Liver (tissue), 9 donors: ENCODE measurements around the gene WWOX. TPM values are rescaled to one million over a fixed set of nuclear protein-coding genes. Genes with fewer than 3 reads are reported as not detected.

ENCODE experiments used
- DNase-seq: peaks from one replicate; pipeline ENCODE4 v3.0.0-alpha.2; 2017; ENCODE audit warnings: low spot score
- H3K27ac ChIP-seq, 2 donors: one replicate each; pipeline ENCODE4 v1.7.0; 2013; ENCODE audit warnings: inconsistent platforms in 2 of 2, low read length in 2 of 2, control low read depth in 1 of 2, low read depth in 1 of 2, mild to moderate bottlenecking in 1 of 2
- H3K27me3 ChIP-seq, 4 donors: one replicate each; pipeline versions ENCODE4 v1.6.1 to v1.7.0; 2013; ENCODE audit warnings: low read length in 3 of 4, inconsistent platforms in 1 of 4, mild to moderate bottlenecking in 1 of 4, moderate library complexity in 1 of 4; ENCODE audit not compliant: control insufficient read depth in 4 of 4, insufficient read depth in 4 of 4
- H3K36me3 ChIP-seq, 4 donors: one replicate each; pipeline versions ENCODE4 v1.6.1 to v1.7.0; 2013; ENCODE audit warnings: low read length in 3 of 4, mild to moderate bottlenecking in 3 of 4, low read depth in 1 of 4, moderate library complexity in 1 of 4; ENCODE audit not compliant: control insufficient read depth in 4 of 4, insufficient read depth in 3 of 4
- H3K4me1 ChIP-seq, 4 donors: one replicate each; pipeline versions ENCODE4 v1.6.1 to v1.7.0; 2013; ENCODE audit warnings: low read length in 3 of 4, mild to moderate bottlenecking in 3 of 4, moderate library complexity in 1 of 4; ENCODE audit not compliant: control insufficient read depth in 4 of 4, insufficient read depth in 4 of 4
- H3K4me3 ChIP-seq, 3 donors: one replicate each; pipeline versions ENCODE4 v1.6.1 to v1.7.0; 2013; ENCODE audit warnings: low read length in 3 of 3, control low read depth in 1 of 3, low read depth in 1 of 3, mild to moderate bottlenecking in 1 of 3
- H3K9ac ChIP-seq, 2 donors: one replicate each; pipeline ENCODE4 v1.7.0; 2013; ENCODE audit warnings: low read length in 2 of 2, mild to moderate bottlenecking in 2 of 2, moderate library complexity in 2 of 2, control low read depth in 1 of 2, low read depth in 1 of 2
- H3K9me3 ChIP-seq, 4 donors: one replicate each; pipeline versions ENCODE4 v1.6.1 to v1.7.0; 2013; ENCODE audit warnings: low read length in 3 of 4; ENCODE audit not compliant: control insufficient read depth in 4 of 4
- ATF3 ChIP-seq: IDR thresholded peaks from 2 replicates; pipeline ENCODE4 v1.6.1; 2016; ENCODE audit warnings: antibody characterized with exemption
- CTCF ChIP-seq: fragments of 150-350 bp; IDR thresholded peaks from 2 replicates; pipeline ENCODE4 v1.5.1; 2017; ENCODE audit warnings: improper control_type of control experiment, low read depth, low read length; ENCODE audit not compliant: missing input control
- FOXA1 ChIP-seq: IDR thresholded peaks from 2 replicates; pipeline ENCODE4 v1.6.1; 2016; ENCODE audit warnings: antibody characterized with exemption
- FOXA2 ChIP-seq: IDR thresholded peaks from 2 replicates; pipeline ENCODE4 v1.6.1; 2016; ENCODE audit warnings: antibody characterized with exemption
- GABPA ChIP-seq, 2 donors: IDR thresholded peaks in 1 of 2; conservative IDR thresholded peaks in 1 of 2; 2 replicates each; pipeline ENCODE4 v1.6.1; 2016; ENCODE audit warnings: antibody characterized with exemption in 2 of 2, mild to moderate bottlenecking in 1 of 2, moderate library complexity in 1 of 2
- HNF4A ChIP-seq, 2 donors: conservative IDR thresholded peaks; 2 replicates each; pipeline ENCODE4 v1.6.1; 2016; ENCODE audit warnings: antibody characterized with exemption in 2 of 2, mild to moderate bottlenecking in 2 of 2
- JUND ChIP-seq, 2 donors: IDR thresholded peaks; 2 replicates each; pipeline ENCODE4 v1.6.1; 2016; ENCODE audit warnings: antibody characterized with exemption in 2 of 2
- MAX ChIP-seq: IDR thresholded peaks from 2 replicates; pipeline ENCODE4 v1.6.1; 2016; ENCODE audit warnings: antibody characterized with exemption
- NR2F2 ChIP-seq: IDR thresholded peaks from 2 replicates; pipeline ENCODE4 v1.6.1; 2016; ENCODE audit warnings: antibody characterized with exemption
- RAD21 ChIP-seq, 2 donors: IDR thresholded peaks; 2 replicates each; pipeline ENCODE4 v1.6.1; 2016; ENCODE audit warnings: antibody characterized with exemption in 2 of 2, mild to moderate bottlenecking in 2 of 2
- REST ChIP-seq: IDR thresholded peaks from 2 replicates; pipeline ENCODE4 v1.6.1; 2016; ENCODE audit warnings: antibody characterized with exemption, mild to moderate bottlenecking
- RXRA ChIP-seq, 2 donors: IDR thresholded peaks; 2 replicates each; pipeline ENCODE4 v1.6.1; 2017 to 2018; ENCODE audit warnings: antibody characterized with exemption in 2 of 2, mild to moderate bottlenecking in 1 of 2
- SP1 ChIP-seq: IDR thresholded peaks from 2 replicates; pipeline ENCODE4 v1.6.1; 2018; ENCODE audit warnings: antibody characterized with exemption, mild to moderate bottlenecking
- TAF1 ChIP-seq: conservative IDR thresholded peaks from 2 replicates; pipeline ENCODE4 v1.6.1; 2016; ENCODE audit warnings: antibody characterized with exemption, mild to moderate bottlenecking
- YY1 ChIP-seq: IDR thresholded peaks from 2 replicates; pipeline ENCODE4 v1.6.1; 2016; ENCODE audit warnings: antibody characterized with exemption, mild to moderate bottlenecking
- ZBTB33 ChIP-seq: IDR thresholded peaks from 2 replicates; pipeline ENCODE4 v1.6.1; 2016; ENCODE audit warnings: antibody characterized with exemption
- WGBS: extraction: QIAGEN DNeasy Blood & Tissue Kit; methylation state at CpG from one replicate; pipeline ENCODE4 v1.1.7; 2013; 5-methylcytosine and 5-hydroxymethylcytosine counted together
- polyA plus RNA-seq, 2 donors: library from polyadenylated mRNA; stranded (reverse) in 1 of 2; unstranded in 1 of 2; fragments of 200-250 nt in 1 of 2; fragments of >200 nt in 1 of 2; fragmentation: Nextera tagmentation in 1 of 2; extraction: Ambion mirVana in 1 of 2; gene quantifications; one replicate each; pipeline versions ENCODE4 v1.2.1 to v1.2.3, GENCODE V29; 2013 to 2015
- total RNA-seq, 2 donors: library from RNA; depleted of rRNA; stranded (reverse); fragments of >200 nt; gene quantifications; one replicate each; pipeline ENCODE4 v1.2.3, GENCODE V29; 2014
- donor health status: healthy.
- donor health status: healthy.
- donor health status: healthy.
- donor health status: healthy.
- donor health status: healthy.

WWOX gene
- total and polyA plus RNA-seq, 4 donors: 9.8 to 46.0 (median 15.3) TPM

- Histone ChIP-seq H3K4me3 (no peak overlapping the region), H3K27me3 (no peaks in the 10 kb centered on the region), H3K4me1 (no peaks in the 10 kb centered on the region), H3K36me3 (no peaks in the 10 kb centered on the region), H3K9ac (no peak overlapping the region), H3K9me3 (peaks cover 0 to 10% (median 0%) of the 10 kb centered on the region in 4 donors), H3K27ac (no peak overlapping the region)
- WGBS: 93% methylated on average over 6 of the region's 6 CpGs
- TF ChIP-seq GABPA (IDR thresholded peaks at IDR 0.05 in 1 of 2, conservative IDR thresholded peaks at IDR 0.05 in 1 of 2): no peak
- TF ChIP-seq NR2F2: no peak
- no peak for DNase-seq
Measured at GRCh38 chr16:79175286-79176057, 1076.0 kb downstream of the WWOX start.

GRCh38 chr16:79177018-79177417 lies 1077.6 kb downstream of the WWOX start:
- no peak for TF ChIP-seq FOXA1
- TF ChIP-seq ATF3: no peak
- no peak for TF ChIP-seq TAF1
- no peak for TF ChIP-seq RXRA (IDR thresholded peaks at IDR 0.05)
- TF ChIP-seq ZBTB33: no peak
- Histone ChIP-seq H3K4me3 (no peak overlapping the region), H3K27ac (no peak overlapping the region), H3K27me3 (no peaks in the 10 kb centered on the region), H3K4me1 (no peaks in the 10 kb centered on the region), H3K9ac (no peak overlapping the region), H3K36me3 (no peaks in the 10 kb centered on the region), H3K9me3 (peaks cover 0 to 10% (median 0%) of the 10 kb centered on the region in 4 donors)
- no peak for DNase-seq
- WGBS: 83% methylated on average over 14 of the region's 14 CpGs

GRCh38 chr16:79181419-79181818 lies 1082.0 kb downstream of the WWOX start:
- Histone ChIP-seq H3K9ac (no peak overlapping the region), H3K9me3 (peaks cover 0 to 3% (median 0%) of the 10 kb centered on the region in 4 donors), H3K27ac (no peak overlapping the region), H3K4me3 (no peak overlapping the region), H3K27me3 (no peaks in the 10 kb centered on the region), H3K4me1 (no peaks in the 10 kb centered on the region), H3K36me3 (no peaks in the 10 kb centered on the region)
- no peak for DNase-seq
- WGBS: 84% methylated on average over 3 of the region's 3 CpGs
- TF ChIP-seq TAF1 (no peak), YY1 (no peak), NR2F2 (no peak), RXRA (IDR thresholded peaks at IDR 0.05) (no peak), ATF3 (no peak), JUND (IDR thresholded peaks at IDR 0.05) (no peak), GABPA (IDR thresholded peaks at IDR 0.05 in 1 of 2, conservative IDR thresholded peaks at IDR 0.05 in 1 of 2) (no peak), FOXA2 (no peak), MAX (no peak), REST (no peak), CTCF (no peak), RAD21 (IDR thresholded peaks at IDR 0.05) (no peak), FOXA1 (no peak), ZBTB33 (no peak), HNF4A (conservative IDR thresholded peaks at IDR 0.05) (no peak), SP1 (no peak)
